ENCODE data around the gene ENDOU.

The ENDOU gene

DNA sequence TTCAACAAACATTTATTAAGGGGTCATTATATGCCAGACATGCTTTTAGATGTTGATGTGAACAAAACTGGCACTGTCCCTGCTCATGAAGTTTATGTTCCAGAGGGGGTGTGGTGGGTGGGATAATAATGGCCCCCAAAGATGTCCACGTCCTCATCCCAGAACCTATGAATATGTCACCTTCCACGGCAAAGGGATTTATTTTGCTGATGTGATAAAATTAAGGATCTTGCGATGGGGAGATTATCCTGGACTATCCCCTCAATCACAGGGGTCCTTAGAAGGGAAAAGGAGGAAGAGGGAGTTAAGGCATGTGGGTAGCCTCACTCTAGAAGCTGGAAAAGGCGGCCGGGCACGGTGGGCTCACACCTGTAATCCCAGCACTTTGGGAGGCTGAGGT, 46.0 kb upstream of the ENDOU start:
- DNase-seq (ENCODE audit: low read depth): no peak
- H3K4me3 ChIP-seq (ENCODE audit: low read depth, low read length): no peak overlapping the region
- TF ChIP-seq, protein P1, sequence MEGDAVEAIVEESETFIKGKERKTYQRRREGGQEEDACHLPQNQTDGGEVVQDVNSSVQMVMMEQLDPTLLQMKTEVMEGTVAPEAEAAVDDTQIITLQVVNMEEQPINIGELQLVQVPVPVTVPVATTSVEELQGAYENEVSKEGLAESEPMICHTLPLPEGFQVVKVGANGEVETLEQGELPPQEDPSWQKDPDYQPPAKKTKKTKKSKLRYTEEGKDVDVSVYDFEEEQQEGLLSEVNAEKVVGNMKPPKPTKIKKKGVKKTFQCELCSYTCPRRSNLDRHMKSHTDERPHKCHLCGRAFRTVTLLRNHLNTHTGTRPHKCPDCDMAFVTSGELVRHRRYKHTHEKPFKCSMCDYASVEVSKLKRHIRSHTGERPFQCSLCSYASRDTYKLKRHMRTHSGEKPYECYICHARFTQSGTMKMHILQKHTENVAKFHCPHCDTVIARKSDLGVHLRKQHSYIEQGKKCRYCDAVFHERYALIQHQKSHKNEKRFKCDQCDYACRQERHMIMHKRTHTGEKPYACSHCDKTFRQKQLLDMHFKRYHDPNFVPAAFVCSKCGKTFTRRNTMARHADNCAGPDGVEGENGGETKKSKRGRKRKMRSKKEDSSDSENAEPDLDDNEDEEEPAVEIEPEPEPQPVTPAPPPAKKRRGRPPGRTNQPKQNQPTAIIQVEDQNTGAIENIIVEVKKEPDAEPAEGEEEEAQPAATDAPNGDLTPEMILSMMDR (IDR thresholded peaks at IDR 0.05; ENCODE audit: control insufficient read depth, extremely low read depth, insufficient read depth): no peak

DNA sequence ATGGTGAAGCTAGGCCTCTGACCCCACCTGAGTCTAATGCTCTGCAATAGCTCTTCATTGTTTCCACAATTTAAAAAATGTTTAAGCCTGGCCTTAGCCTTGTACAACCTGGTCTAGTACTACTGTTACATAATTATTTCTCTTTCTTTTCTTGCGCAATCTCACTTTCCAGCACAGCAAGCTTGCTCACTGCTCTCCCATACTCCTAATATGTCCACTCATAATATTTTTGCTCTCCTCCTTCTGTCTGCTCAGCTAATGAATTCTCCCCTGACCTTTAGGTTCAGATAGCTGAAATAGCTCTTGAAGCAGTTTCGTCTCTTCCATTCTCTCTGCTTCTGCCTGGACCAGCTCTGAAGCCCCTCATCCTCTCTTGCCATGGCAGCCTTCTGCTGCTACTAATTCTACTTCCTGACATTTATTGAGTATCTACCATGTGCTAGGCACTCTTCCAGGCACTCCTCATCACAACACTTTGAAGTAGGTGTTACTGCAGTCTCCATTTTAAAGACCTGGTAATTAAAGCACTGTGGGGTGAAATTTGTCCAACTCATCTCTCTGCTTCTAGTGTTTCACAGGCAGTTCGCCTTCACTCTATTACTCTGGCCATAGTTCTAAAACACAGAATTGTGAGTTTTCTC, 44.9 kb upstream of the ENDOU start:
- DNase-seq (ENCODE audit: low read depth): no peak
- TF ChIP-seq, protein P1 (IDR thresholded peaks at IDR 0.05; ENCODE audit: control insufficient read depth, extremely low read depth, insufficient read depth): no peak
- H3K4me3 ChIP-seq (ENCODE audit: low read depth, low read length): no peak overlapping the region

DNA sequence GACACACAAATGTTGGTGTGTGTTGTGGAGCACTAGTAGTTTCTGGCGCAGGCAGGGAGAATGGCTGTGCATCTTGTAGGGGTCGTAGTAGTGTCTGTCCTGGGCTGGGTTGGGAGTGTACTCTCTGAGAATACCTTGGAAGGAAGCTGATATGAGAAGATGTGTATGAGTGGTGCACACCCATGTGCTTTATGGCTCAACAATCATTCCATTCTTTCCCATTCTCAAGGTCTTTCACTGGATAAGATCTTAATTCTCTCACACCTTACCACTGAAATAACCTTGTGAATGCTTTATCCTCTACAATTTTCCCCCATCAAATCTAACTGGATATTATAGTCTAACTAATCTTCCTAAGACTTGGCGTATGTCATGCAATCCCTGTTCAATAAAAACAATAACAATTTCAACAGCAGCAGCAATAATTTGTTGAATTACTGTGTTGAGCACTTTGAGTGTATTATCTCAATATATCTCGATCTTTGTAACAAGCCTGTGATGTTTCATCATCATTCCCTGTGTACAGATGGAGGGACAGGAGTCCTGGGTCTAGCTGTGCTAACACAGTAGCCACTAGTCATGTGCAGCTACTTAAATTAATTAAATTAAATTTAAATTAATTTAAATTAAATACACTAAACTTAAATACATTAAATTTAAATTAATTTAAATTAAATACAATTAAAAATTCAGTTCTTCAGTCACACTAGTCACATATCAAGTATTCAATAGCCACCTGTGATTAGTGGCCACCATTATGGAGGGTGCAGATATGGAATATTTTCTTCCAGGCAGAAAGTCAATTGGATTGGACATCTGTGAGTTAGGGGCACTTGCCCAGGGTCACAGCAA, 44.2 kb upstream of the ENDOU start:
- TF ChIP-seq, protein P1 (IDR thresholded peaks at IDR 0.05; ENCODE audit: control insufficient read depth, extremely low read depth, insufficient read depth): no peak
- H3K4me3 ChIP-seq (ENCODE audit: low read depth, low read length): no peak overlapping the region
- DNase-seq (ENCODE audit: low read depth): no peak

DNA sequence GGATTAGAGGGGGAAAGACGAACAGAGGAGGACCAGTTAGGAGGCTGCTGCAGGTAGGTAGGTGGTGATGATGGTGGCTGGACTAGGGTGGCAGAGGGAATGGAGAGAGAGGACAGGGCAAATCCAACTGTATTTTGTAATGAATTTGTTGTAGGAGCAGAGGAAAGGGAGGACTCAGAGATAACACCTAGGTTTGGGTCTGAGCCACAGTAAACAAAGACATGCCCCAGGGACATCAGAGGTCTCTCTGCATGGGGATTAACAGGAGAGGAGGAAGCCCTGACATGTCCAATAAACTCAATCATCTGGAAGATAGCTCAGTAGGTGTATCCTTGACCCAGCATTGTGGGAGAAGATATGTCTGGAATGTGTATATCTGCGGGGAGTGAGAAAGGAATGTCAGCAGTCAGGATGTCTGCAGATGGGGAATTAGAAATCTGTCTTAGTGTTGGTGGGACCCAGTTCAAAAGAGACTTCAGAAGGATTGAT, 43.1 kb upstream of the ENDOU start:
- TF ChIP-seq, protein P1 (IDR thresholded peaks at IDR 0.05; ENCODE audit: control insufficient read depth, extremely low read depth, insufficient read depth): no peak
- no peak overlapping the region for H3K4me3 ChIP-seq (ENCODE audit: low read depth, low read length)
- peak; percentile 32 for DNase-seq (ENCODE audit: low read depth)

DNA sequence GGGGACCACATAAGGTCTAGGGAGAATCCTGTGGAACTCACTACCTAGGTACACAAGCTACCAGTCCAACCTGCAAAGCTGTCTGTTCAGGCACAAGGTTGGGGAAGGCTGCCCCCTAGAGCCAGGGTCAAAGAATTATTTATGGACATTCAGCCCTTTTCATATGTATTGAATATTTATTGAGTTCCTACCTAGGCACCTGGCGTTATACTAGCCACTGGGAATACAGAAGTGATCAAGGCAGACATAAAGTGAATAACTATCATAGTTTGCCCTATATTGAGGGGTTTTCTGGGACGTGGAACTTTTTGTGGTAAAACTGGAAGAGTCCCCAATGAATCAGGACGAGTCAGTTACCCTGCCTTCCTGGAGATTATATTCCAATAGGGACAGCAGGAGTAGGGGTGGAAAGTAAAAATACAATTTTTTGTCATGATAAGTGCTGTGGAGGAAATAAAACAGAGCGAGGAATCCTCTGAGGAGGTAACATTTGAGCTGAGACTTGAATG, 42.0 kb upstream of the ENDOU start:
- no peak for DNase-seq (ENCODE audit: low read depth)

DNA sequence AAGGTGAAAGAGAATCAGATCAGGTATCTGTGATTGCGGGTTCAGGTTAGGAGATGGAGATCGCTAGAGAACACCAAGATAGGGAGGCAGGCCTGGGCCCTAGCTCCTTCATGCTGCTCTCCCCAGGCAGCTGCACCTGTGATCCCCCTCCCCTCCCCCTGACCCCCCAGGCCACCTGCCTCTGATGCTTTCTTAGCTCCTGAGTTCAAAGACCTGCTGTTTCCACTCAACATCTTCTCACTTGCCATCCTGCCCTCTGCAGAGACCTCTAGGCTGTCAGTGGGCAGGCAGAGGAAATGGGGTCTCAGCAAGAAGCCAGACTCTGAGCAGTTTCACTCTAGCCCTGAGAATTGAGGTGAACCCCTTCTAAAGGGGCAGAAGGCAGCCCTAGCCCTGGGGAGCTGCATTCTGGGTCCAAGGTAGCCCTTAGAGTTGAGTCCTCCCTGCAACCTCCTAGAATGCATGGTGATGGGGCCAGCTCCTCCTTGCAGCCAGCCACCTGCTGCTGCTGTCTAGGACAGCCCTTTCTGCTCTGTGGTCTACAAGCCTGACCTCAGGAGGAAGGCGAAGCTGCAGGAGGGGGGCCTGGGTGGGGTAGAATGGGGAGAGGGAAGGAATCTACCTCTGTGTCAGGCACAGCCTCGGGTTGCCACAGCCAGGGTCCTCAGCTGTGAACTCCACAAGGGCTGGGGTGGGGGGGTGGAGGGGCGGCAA, 41.4 kb upstream of the ENDOU start:
- DNase-seq (ENCODE audit: low read depth): no peak
- no peak overlapping the region for H3K4me3 ChIP-seq (ENCODE audit: low read depth, low read length)
- TF ChIP-seq, protein P1 (IDR thresholded peaks at IDR 0.05; ENCODE audit: control insufficient read depth, extremely low read depth, insufficient read depth): no peak

More for the DNA sequence above, 42.0 kb upstream of the ENDOU start:
- TF ChIP-seq, protein P1 (IDR thresholded peaks at IDR 0.05; ENCODE audit: control insufficient read depth, extremely low read depth, insufficient read depth): peak; percentile 84
- H3K4me3 ChIP-seq (ENCODE audit: low read depth, low read length): no peak overlapping the region
